DOHH2 (cell line): ENCODE data around the gene NTNG1.
A peak's percentile ranks its signal among the peaks of the same experiment; 100 is the strongest.

Source experiments
- EZH2phosphoT487 ChIP-seq: fragments of 200-600 bp; sonication (generic); IDR thresholded peaks from 2 replicates; pipeline ENCODE4 v1.6.1; 2017; ENCODE audit warnings: borderline replicate concordance, mild to moderate bottlenecking, antibody characterized with exemption, low read length, moderate library complexity, mixed read lengths
- TF ChIP-seq, protein P1 (sequence below): fragments of 200-600 bp; sonication (generic); IDR thresholded peaks from one replicate; pipeline ENCODE4 v1.5.1; 2014; ENCODE audit warnings: antibody characterized with exemption, mild to moderate bottlenecking, low read depth, low read length; ENCODE audit not compliant: poor library complexity, severe bottlenecking

DNA sequence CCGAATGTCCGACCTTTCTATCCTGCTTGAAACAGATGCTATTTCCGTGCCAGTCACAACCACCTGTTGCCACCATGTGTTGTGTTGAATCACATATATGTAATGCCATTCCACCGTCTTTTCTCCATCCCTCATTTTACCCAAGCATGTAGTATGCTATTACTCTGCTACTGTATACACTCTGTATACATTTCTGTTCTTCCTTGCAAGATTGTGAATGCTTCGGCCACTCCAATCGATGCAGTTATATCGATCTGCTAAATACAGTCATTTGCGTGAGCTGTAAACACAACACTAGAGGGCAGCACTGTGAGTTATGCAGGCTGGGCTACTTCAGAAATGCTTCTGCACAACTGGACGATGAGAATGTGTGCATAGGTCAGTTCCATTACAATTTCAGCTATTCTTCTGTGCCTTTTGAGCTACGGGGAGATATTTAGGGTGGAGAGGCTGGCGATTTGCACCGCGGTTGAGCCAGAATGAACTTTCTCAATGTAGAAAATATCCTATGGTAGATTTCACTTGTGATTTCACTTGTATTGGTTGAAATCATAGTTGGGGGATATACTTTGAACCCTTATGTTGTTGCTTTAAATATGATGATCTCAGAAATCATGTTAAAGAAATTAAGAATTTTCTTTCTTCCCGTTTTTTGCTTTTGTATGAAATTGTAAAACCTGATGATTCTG, 289.8 kb downstream of the NTNG1 start:
- TF ChIP-seq, protein P1, sequence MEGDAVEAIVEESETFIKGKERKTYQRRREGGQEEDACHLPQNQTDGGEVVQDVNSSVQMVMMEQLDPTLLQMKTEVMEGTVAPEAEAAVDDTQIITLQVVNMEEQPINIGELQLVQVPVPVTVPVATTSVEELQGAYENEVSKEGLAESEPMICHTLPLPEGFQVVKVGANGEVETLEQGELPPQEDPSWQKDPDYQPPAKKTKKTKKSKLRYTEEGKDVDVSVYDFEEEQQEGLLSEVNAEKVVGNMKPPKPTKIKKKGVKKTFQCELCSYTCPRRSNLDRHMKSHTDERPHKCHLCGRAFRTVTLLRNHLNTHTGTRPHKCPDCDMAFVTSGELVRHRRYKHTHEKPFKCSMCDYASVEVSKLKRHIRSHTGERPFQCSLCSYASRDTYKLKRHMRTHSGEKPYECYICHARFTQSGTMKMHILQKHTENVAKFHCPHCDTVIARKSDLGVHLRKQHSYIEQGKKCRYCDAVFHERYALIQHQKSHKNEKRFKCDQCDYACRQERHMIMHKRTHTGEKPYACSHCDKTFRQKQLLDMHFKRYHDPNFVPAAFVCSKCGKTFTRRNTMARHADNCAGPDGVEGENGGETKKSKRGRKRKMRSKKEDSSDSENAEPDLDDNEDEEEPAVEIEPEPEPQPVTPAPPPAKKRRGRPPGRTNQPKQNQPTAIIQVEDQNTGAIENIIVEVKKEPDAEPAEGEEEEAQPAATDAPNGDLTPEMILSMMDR = peak; percentile 97
- TF ChIP-seq EZH2phosphoT487 = no peak
